ENCODE results near the gene MSH6. TPM values are rescaled to one million over a fixed set of nuclear protein-coding genes. Genes with fewer than 3 reads are reported as not detected.

MSH6 gene
- total and polyA plus RNA-seq, 12 donors: 9.6 to 119 (median 55.0) TPM

GRCh38 chr2:47769318-47769717, 13.6 kb upstream of the MSH6 start:
- H3K4me1 ChIP-seq (replicated peaks in 1 of 2): peaks cover 0 to 7% of the 10 kb centered on the region in 2 donors
- TF ChIP-seq POLR2A (IDR thresholded peaks at IDR 0.05): no peak
- no peak for TF ChIP-seq CTCF (IDR thresholded peaks at IDR 0.05)
- H3K9me3 ChIP-seq (replicated peaks in 1 of 3): no peaks in the 10 kb centered on the region
- intact Hi-C loops (cut with DNase I): loop anchor here (5.0 to 10.0 kb wide), 2 partner anchors 332 to 435 kb away; no protein-coding TSS in a partner anchor
- WGBS, 4 donors: 92 to 98% (median 94%) methylated on average over 5 to 9 of the region's 9 CpGs
- no peaks in the 10 kb centered on the region for H3K36me3 ChIP-seq (replicated peaks in 1 of 2)
- no peak overlapping the region for H3K4me3 ChIP-seq
- DNase-seq: no peak
- H3K27ac ChIP-seq: no peak overlapping the region
- no peaks in the 10 kb centered on the region for H3K27me3 ChIP-seq

DNA sequence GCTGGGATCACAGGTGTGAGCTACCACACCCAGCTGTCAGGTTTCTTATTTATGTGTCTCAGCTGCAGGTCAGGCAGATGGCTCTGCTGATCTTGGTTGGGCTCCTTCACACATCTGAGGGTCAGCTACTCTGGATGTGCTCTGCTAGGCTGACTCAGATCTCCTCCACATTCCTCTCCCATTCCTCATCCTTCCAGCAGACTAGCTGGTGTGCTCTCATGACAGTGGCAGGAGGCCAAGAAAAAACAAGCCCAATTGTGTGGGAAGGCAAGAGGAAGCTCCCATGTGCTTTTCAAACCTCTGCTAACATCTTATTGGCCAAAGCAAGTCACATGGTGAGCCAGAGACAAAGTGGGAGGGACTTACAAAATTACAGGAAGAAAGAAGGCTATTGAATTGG, 11.7 kb upstream of the MSH6 start:
- TF ChIP-seq CTCF (IDR thresholded peaks at IDR 0.05) (no peak), POLR2A (IDR thresholded peaks at IDR 0.05) (no peak)
- peaks cover 0 to 7% of the 10 kb centered on the region in 2 donors for H3K4me1 ChIP-seq (replicated peaks in 1 of 2)
- no peak overlapping the region for H3K4me3 ChIP-seq
- peak overlapping the region in 1 of 5 donors; percentile 38 for H3K27ac ChIP-seq
- DNase-seq: peak in 6 of 7 donors; percentile 30 to 84 (median 62)
- intact Hi-C loops (cut with DNase I): no loop called here
- H3K9me3 ChIP-seq (replicated peaks in 1 of 3): no peaks in the 10 kb centered on the region
- H3K36me3 ChIP-seq (replicated peaks in 1 of 2): no peaks in the 10 kb centered on the region
- H3K27me3 ChIP-seq: no peaks in the 10 kb centered on the region

GRCh38 chr2:47772343-47772742, 10.6 kb upstream of the MSH6 start:
- Histone ChIP-seq H3K4me3 (no peak overlapping the region), H3K9me3 (replicated peaks in 1 of 3) (no peaks in the 10 kb centered on the region), H3K27me3 (no peaks in the 10 kb centered on the region), H3K27ac (no peak overlapping the region), H3K36me3 (replicated peaks in 1 of 2) (no peaks in the 10 kb centered on the region), H3K4me1 (replicated peaks in 1 of 2) (peaks cover 8 to 13% of the 10 kb centered on the region in 2 donors)
- TF ChIP-seq POLR2A (IDR thresholded peaks at IDR 0.05): no peak
- TF ChIP-seq CTCF (IDR thresholded peaks at IDR 0.05): no peak
- 89 to 100% (median 94%) methylated on average over 2 of the region's 2 CpGs for WGBS, 4 donors
- intact Hi-C loops (cut with DNase I): no loop called here
- no peak for DNase-seq

GRCh38 chr2:47774567-47774966, 8.4 kb upstream of the MSH6 start:
- no peak for DNase-seq
- Histone ChIP-seq H3K9me3 (replicated peaks in 1 of 3) (no peaks in the 10 kb centered on the region), H3K4me3 (no peak overlapping the region), H3K4me1 (replicated peaks in 1 of 2) (peaks cover 6 to 8% of the 10 kb centered on the region in 2 donors), H3K27ac (no peak overlapping the region), H3K27me3 (no peaks in the 10 kb centered on the region), H3K36me3 (replicated peaks in 1 of 2) (no peaks in the 10 kb centered on the region)
- TF ChIP-seq POLR2A (IDR thresholded peaks at IDR 0.05) (no peak), CTCF (IDR thresholded peaks at IDR 0.05) (no peak)
- intact Hi-C loops (cut with DNase I): no loop called here

Data from adrenal gland (tissue), 12 donors.